ENCODE data around the gene RUVBL1.

RUVBL1 gene

GRCh38 chr3:128107834-128108233, 15.8 kb downstream of the RUVBL1 start:
- no peak for TF ChIP-seq CTCF (IDR thresholded peaks at IDR 0.05; ENCODE audit: low read depth, low read length)
- Histone ChIP-seq H3K27me3 (ENCODE audit: low read depth, low read length) (no peaks in the 10 kb centered on the region), H2AFZ (ENCODE audit: low read depth, low read length) (no peak overlapping the region), H3K4me1 (ENCODE audit: low read length) (peaks cover 7% of the 10 kb centered on the region), H3K4me2 (ENCODE audit: low read length) (no peak overlapping the region), H3K36me3 (replicated peaks; ENCODE audit: low read depth, low read length) (peaks cover 61% of the 10 kb centered on the region), H4K20me1 (ENCODE audit: insufficient read depth, low read length) (no peaks in the 10 kb centered on the region), H3K4me3 (ENCODE audit: low read length) (no peak overlapping the region), H3K79me2 (ENCODE audit: low read length) (peaks cover 88% of the 10 kb centered on the region), H3K27ac (ENCODE audit: low read length) (no peak overlapping the region), H3K9me3 (ENCODE audit: insufficient read depth, low read length) (no peaks in the 10 kb centered on the region), H3K9ac (ENCODE audit: low read length) (no peak overlapping the region)

- Histone ChIP-seq H4K20me1 (ENCODE audit: insufficient read depth, low read length) (no peaks in the 10 kb centered on the region), H3K9ac (ENCODE audit: low read length) (no peak overlapping the region), H3K4me3 (ENCODE audit: low read length) (no peak overlapping the region), H3K9me3 (ENCODE audit: insufficient read depth, low read length) (no peaks in the 10 kb centered on the region), H3K4me1 (ENCODE audit: low read length) (no peaks in the 10 kb centered on the region), H3K79me2 (ENCODE audit: low read length) (peaks cover 65% of the 10 kb centered on the region), H3K36me3 (replicated peaks; ENCODE audit: low read depth, low read length) (peaks cover 84% of the 10 kb centered on the region), H3K27ac (ENCODE audit: low read length) (no peak overlapping the region), H3K27me3 (ENCODE audit: low read depth, low read length) (no peaks in the 10 kb centered on the region), H3K4me2 (ENCODE audit: low read length) (no peak overlapping the region), H2AFZ (ENCODE audit: low read depth, low read length) (no peak overlapping the region)
- no peak for TF ChIP-seq EZH2phosphoT487 (IDR thresholded peaks at IDR 0.05; ENCODE audit: low read depth)
- TF ChIP-seq CTCF (IDR thresholded peaks at IDR 0.05; ENCODE audit: low read depth, low read length): no peak
Observed at GRCh38 chr3:128103136-128103676, 20.4 kb downstream of the RUVBL1 start.

DNA sequence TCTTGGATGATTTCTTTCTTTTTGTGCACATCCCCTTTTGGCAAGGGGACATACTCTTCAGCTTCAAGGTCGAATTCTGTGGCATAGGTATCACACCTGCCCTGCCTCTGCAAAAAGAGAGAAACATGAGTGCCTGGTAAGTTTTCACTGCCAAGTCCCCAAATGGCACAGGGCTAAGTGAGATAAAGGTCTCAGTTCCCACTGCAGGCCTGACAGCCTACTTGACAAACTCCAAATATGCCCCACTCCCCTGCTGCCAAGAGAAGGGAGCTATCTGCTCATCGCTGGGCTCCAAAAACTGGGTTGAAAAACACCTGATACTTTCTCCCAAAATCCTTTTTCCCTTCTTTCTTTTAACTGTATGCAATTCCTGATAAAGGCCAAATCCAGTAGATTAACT, 23.0 kb downstream of the RUVBL1 start:
- Histone ChIP-seq H3K9ac (ENCODE audit: low read length) (no peak overlapping the region), H3K9me3 (ENCODE audit: insufficient read depth, low read length) (no peaks in the 10 kb centered on the region), H3K36me3 (replicated peaks; ENCODE audit: low read depth, low read length) (peaks cover 84% of the 10 kb centered on the region), H2AFZ (ENCODE audit: low read depth, low read length) (no peak overlapping the region), H3K4me2 (ENCODE audit: low read length) (no peak overlapping the region), H3K27ac (ENCODE audit: low read length) (no peak overlapping the region), H4K20me1 (ENCODE audit: insufficient read depth, low read length) (0 out of 2 replicates have a peak, but pooled peaks cover 2% of the 10 kb centered on the region), H3K27me3 (ENCODE audit: low read depth, low read length) (no peaks in the 10 kb centered on the region), H3K4me3 (ENCODE audit: low read length) (no peak overlapping the region), H3K4me1 (ENCODE audit: low read length) (no peaks in the 10 kb centered on the region), H3K79me2 (ENCODE audit: low read length) (peaks cover 43% of the 10 kb centered on the region)
- TF ChIP-seq CTCF (IDR thresholded peaks at IDR 0.05; ENCODE audit: low read depth, low read length) (no peak), EZH2phosphoT487 (IDR thresholded peaks at IDR 0.05; ENCODE audit: low read depth) (no peak)

GRCh38 chr3:128100161-128100560, 23.5 kb downstream of the RUVBL1 start:
- Histone ChIP-seq H3K9me3 (ENCODE audit: insufficient read depth, low read length) (no peaks in the 10 kb centered on the region), H2AFZ (ENCODE audit: low read depth, low read length) (no peak overlapping the region), H3K27ac (ENCODE audit: low read length) (no peak overlapping the region), H4K20me1 (ENCODE audit: insufficient read depth, low read length) (peaks cover 6% of the 10 kb centered on the region), H3K4me1 (ENCODE audit: low read length) (no peaks in the 10 kb centered on the region), H3K4me3 (ENCODE audit: low read length) (no peak overlapping the region), H3K36me3 (replicated peaks; ENCODE audit: low read depth, low read length) (peaks cover 85% of the 10 kb centered on the region), H3K9ac (ENCODE audit: low read length) (no peak overlapping the region), H3K79me2 (ENCODE audit: low read length) (peaks cover 43% of the 10 kb centered on the region), H3K27me3 (ENCODE audit: low read depth, low read length) (no peaks in the 10 kb centered on the region), H3K4me2 (ENCODE audit: low read length) (no peak overlapping the region)
- TF ChIP-seq CTCF (IDR thresholded peaks at IDR 0.05; ENCODE audit: low read depth, low read length) (no peak), EZH2phosphoT487 (IDR thresholded peaks at IDR 0.05; ENCODE audit: low read depth) (no peak)
